ENCODE data around the gene ZDHHC1.

ZDHHC1 gene

GRCh38 chr16:67447508-67448076 lies 31.3 kb upstream of the ZDHHC1 start:
- DNase-seq: no peak

- no peak for DNase-seq
Measured at GRCh38 chr16:67446968-67447507, 30.8 kb upstream of the ZDHHC1 start.

- no peak for DNase-seq
Measured at GRCh38 chr16:67445913-67446907, 29.9 kb upstream of the ZDHHC1 start.

- no peak for DNase-seq
Measured at GRCh38 chr16:67445441-67445912, 29.2 kb upstream of the ZDHHC1 start.

- DNase-seq: no peak
Measured at GRCh38 chr16:67445126-67445426, 28.8 kb upstream of the ZDHHC1 start.

GRCh38 chr16:67444259-67445125 lies 28.2 kb upstream of the ZDHHC1 start:
- DNase-seq: no peak

- DNase-seq: no peak
Measured at GRCh38 chr16:67443265-67443664, 27.0 kb upstream of the ZDHHC1 start.

- no peak for DNase-seq
Measured at GRCh38 chr16:67442581-67443255, 26.4 kb upstream of the ZDHHC1 start.

GRCh38 chr16:67441907-67442306 lies 25.6 kb upstream of the ZDHHC1 start:
- DNase-seq: peak; percentile 28

- peak; percentile 88 for DNase-seq
Measured at GRCh38 chr16:67441271-67441753, 25.0 kb upstream of the ZDHHC1 start.

GRCh38 chr16:67438824-67439393 lies 22.6 kb upstream of the ZDHHC1 start:
- DNase-seq: no peak

- no peak for DNase-seq
Measured at GRCh38 chr16:67438098-67438791, 22.0 kb upstream of the ZDHHC1 start.

- DNase-seq: no peak
Measured at GRCh38 chr16:67437513-67437912, 21.2 kb upstream of the ZDHHC1 start.

- DNase-seq: no peak
Measured at GRCh38 chr16:67436640-67437193, 20.4 kb upstream of the ZDHHC1 start.

GRCh38 chr16:67435758-67436164 lies 19.5 kb upstream of the ZDHHC1 start:
- DNase-seq: no peak

- DNase-seq: no peak
Measured at GRCh38 chr16:67433131-67433719, 16.9 kb upstream of the ZDHHC1 start.

- DNase-seq: no peak
Measured at GRCh38 chr16:67432506-67432890, 16.2 kb upstream of the ZDHHC1 start.

GRCh38 chr16:67431775-67432505 lies 15.7 kb upstream of the ZDHHC1 start:
- peak; percentile 58 for DNase-seq

GRCh38 chr16:67430977-67431774 lies 14.9 kb upstream of the ZDHHC1 start, which contains the start of gene HSD11B2:
Gene HSD11B2 (plus strand): TSS chr16:67431121. CDS start chr16:67431249, 128 bp downstream.
- peak; percentile 23 for DNase-seq
